Spleen (tissue), 11 donors: ENCODE data around the gene MRPL17. TPM values are rescaled to one million over a fixed set of nuclear protein-coding genes. Genes with fewer than 3 reads are reported as not detected.

Experiments used
- DNase-seq: peaks from one replicate; pipeline ENCODE4 v3.0.0-alpha.2; 2020
- H3K27ac ChIP-seq, 8 donors: fragments of 200-600 bp; sonication (generic) in 7 of 8; 1 replicate in 4 of 8; 2 replicates in 4 of 8; pipeline versions ENCODE4 v1.5.0 to v1.8.0; 2016 to 2021; ENCODE audit warnings: inconsistent platforms in 4 of 8, mild to moderate bottlenecking in 4 of 8, moderate library complexity in 1 of 8
- H3K27me3 ChIP-seq, 7 donors: fragments of 200-600 bp; sonication (generic) in 6 of 7; replicated peaks in 1 of 7; 1 replicate in 4 of 7; 2 replicates in 3 of 7; pipeline versions ENCODE4 v1.5.0 to v1.8.0; 2016 to 2021; ENCODE audit warnings: inconsistent platforms in 3 of 7, mild to moderate bottlenecking in 1 of 7
- H3K36me3 ChIP-seq, 6 donors: fragments of 200-600 bp; sonication (generic) in 5 of 6; 1 replicate in 4 of 6; 2 replicates in 2 of 6; pipeline versions ENCODE4 v1.5.0 to v1.8.0; 2016 to 2021; ENCODE audit warnings: inconsistent platforms in 2 of 6
- H3K4me1 ChIP-seq, 6 donors: fragments of 200-600 bp; sonication (generic) in 5 of 6; 1 replicate in 3 of 6; 2 replicates in 3 of 6; pipeline versions ENCODE4 v1.5.0 to v1.8.0; 2016 to 2021; ENCODE audit warnings: inconsistent platforms in 3 of 6
- H3K4me3 ChIP-seq, 8 donors: fragments of 200-600 bp; sonication (generic) in 7 of 8; 1 replicate in 4 of 8; 2 replicates in 4 of 8; pipeline versions ENCODE4 v1.5.0 to v1.8.0; 2016 to 2021; ENCODE audit warnings: inconsistent platforms in 4 of 8, mild to moderate bottlenecking in 4 of 8, moderate library complexity in 2 of 8
- H3K9me3 ChIP-seq, 8 donors: fragments of 200-600 bp; sonication (generic) in 7 of 8; 1 replicate in 4 of 8; 2 replicates in 4 of 8; pipeline versions ENCODE4 v1.5.0 to v1.8.0; 2016 to 2021; ENCODE audit warnings: inconsistent platforms in 4 of 8
- POLR2A ChIP-seq, 3 donors: fragments of 450-650 bp; IDR thresholded peaks; one replicate each; pipeline ENCODE4 v1.5.1; 2017; ENCODE audit warnings: antibody characterized with exemption in 3 of 3, mild to moderate bottlenecking in 1 of 3
- POLR2AphosphoS5 ChIP-seq, 3 donors: sonication (generic); formaldehyde crosslinking; IDR thresholded peaks; one replicate each; pipeline ENCODE4 v1.5.1; 2017; ENCODE audit warnings: antibody characterized with exemption in 3 of 3
- WGBS, 5 donors: extraction: QIAGEN DNeasy Blood & Tissue Kit in 3 of 5; methylation state at CpG; one replicate each; pipeline versions ENCODE4 v1.1.5 to v1.1.7; 2013 to 2018; 5-methylcytosine and 5-hydroxymethylcytosine counted together
- intact Hi-C: fragments of 100-400 bp; cut with DNase I; formaldehyde crosslinking; loops from one replicate; pipeline ENCODE4 v1.15.0; 2023; ENCODE audit warnings: low total_unique reads
- polyA plus RNA-seq, 3 donors: library from polyadenylated mRNA; stranded (reverse); fragments of 200-250 nt; gene quantifications; one replicate each; pipeline ENCODE4 v1.2.1, GENCODE V29; 2013
- total RNA-seq, 7 donors: library from RNA; depleted of rRNA in 3 of 7; stranded (reverse); fragments of >200 nt in 3 of 7; fragmentation: NEBNext Ultra II Directional in 4 of 7; extraction: Animal tissue kit (Norgen Biotek cat#: 25700) in 4 of 7; gene quantifications; one replicate each; pipeline versions ENCODE4 v1.1.0 to v1.2.1, GENCODE V29; 2016 to 2021
- TF ChIP-seq, protein P1 (sequence below), 11 experiments: fragments of 200-600 bp in 7 of 11; fragments of 450-650 bp in 4 of 11; sonication (generic) in 4 of 11; IDR thresholded peaks in 8 of 11; conservative IDR thresholded peaks in 3 of 11; 1 replicate in 7 of 11; 2 replicates in 4 of 11; pipeline versions ENCODE4 v1.4.0 to v1.8.0; 2016 to 2021; ENCODE audit warnings: antibody characterized with exemption in 11 of 11, inconsistent platforms in 4 of 11, mild to moderate bottlenecking in 1 of 11
- donor health status: healthy with polysubstance abuse.
- donor health status: DM: no; HTN: no; CAD: no; lungs with moderate emphysema.
- donor health status: DM: no; HTN: no; CAD: no.
- donor health status: Bipolar disorder and iron deficiency.
- donor health status: healthy.
- donor health status: DM: no; HTN: no; CAD: no.
- donor health status: DM: yes; HTN: yes; CAD: no.

MRPL17 gene
- total and polyA plus RNA-seq, 10 donors, result 31.1 to 74.7 (median 42.0) TPM

DNA sequence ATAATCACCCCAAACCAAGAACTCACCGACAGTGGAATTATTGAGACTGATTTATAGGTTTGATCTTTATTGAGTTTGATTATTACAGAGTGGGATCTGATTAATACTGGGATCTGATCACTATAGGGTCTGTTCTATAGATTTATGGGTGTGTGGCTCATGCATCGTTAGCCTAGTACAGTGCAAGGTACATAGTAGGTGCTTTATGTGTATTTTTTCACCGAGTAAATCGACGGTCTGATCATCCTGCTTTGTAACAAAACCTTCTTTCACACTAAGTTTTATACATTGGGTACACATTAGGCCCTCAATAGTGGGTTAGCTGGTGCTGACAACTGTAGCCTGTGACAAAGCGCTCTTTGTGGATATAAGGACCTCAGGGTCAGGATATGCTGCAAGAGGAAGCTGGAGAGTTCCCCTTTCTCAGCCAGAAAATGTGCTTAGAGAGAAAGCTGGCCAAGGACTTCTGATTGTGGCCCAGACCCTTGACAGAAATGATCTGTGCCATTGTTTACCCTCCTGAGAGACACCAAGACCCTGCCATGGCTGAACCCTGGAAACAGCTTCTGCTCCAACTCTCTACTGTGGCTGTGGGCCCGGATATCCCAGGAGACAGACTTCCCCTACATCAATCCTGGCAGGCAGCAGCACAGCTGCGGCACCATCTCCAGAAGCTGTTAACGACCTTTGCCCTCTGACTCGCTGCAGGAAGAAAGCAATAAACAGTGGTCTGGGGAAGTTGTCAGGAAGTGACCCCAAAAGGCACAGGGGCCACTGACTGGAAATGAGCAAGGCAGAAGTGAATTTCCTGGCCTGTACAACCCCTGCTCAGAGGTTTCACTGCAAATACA, 47.8 kb downstream of the MRPL17 start:
- Histone ChIP-seq H3K27ac (peak overlapping the region; percentile 59 to 84 (median 76)), H3K4me3 (peak overlapping the region in 1 of 8 donors; percentile 8), H3K36me3 (peaks cover 0 to 40% (median 28%) of the 10 kb centered on the region in 6 donors), H3K27me3 (no peaks in the 10 kb centered on the region), H3K9me3 (no peaks in the 10 kb centered on the region), H3K4me1 (peaks cover 41 to 71% (median 61%) of the 10 kb centered on the region in 6 donors)
- peak; percentile 82 for DNase-seq
- 21 to 41% (median 30%) methylated on average over 10 of the region's 10 CpGs for WGBS, 5 donors
- intact Hi-C loops, result no loop called here
- no peak for TF ChIP-seq POLR2A (IDR thresholded peaks at IDR 0.05)
- TF ChIP-seq POLR2AphosphoS5 (IDR thresholded peaks at IDR 0.05), result peak; percentile 14 to 88 (median 83)

DNA sequence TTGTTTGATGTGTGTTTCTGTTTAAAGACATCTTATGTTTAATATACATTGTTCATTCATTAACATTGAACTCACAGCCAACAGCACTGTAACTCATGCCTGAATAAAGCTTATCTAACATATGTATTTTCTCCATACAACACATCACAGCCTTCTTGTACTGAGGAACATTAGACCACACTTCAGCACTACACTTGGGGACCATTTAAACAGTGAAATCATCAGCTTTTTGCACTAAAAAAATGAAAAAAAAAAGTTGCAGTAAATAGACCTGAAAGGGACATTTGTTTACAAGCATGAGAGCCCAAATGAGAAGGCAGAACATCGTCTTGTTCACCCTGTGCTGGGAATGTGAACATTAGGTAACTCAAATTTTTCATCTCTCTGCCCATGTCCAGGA, 48.6 kb downstream of the MRPL17 start:
- H3K9me3 ChIP-seq, result no peaks in the 10 kb centered on the region
- 55 to 80% (median 68%) methylated on average over 1 of the region's 1 CpG for WGBS, 5 donors
- intact Hi-C loops, result no loop called here
- no peaks in the 10 kb centered on the region for H3K27me3 ChIP-seq
- peaks cover 0 to 40% (median 31%) of the 10 kb centered on the region in 6 donors for H3K36me3 ChIP-seq
- H3K4me3 ChIP-seq, result no peak overlapping the region
- no peak for DNase-seq
- peaks cover 41 to 65% (median 60%) of the 10 kb centered on the region in 6 donors for H3K4me1 ChIP-seq
- peak overlapping the region; percentile 59 to 84 (median 76) for H3K27ac ChIP-seq
- TF ChIP-seq POLR2A (IDR thresholded peaks at IDR 0.05) (no peak), POLR2AphosphoS5 (IDR thresholded peaks at IDR 0.05) (no peak)
- TF ChIP-seq, protein P1, sequence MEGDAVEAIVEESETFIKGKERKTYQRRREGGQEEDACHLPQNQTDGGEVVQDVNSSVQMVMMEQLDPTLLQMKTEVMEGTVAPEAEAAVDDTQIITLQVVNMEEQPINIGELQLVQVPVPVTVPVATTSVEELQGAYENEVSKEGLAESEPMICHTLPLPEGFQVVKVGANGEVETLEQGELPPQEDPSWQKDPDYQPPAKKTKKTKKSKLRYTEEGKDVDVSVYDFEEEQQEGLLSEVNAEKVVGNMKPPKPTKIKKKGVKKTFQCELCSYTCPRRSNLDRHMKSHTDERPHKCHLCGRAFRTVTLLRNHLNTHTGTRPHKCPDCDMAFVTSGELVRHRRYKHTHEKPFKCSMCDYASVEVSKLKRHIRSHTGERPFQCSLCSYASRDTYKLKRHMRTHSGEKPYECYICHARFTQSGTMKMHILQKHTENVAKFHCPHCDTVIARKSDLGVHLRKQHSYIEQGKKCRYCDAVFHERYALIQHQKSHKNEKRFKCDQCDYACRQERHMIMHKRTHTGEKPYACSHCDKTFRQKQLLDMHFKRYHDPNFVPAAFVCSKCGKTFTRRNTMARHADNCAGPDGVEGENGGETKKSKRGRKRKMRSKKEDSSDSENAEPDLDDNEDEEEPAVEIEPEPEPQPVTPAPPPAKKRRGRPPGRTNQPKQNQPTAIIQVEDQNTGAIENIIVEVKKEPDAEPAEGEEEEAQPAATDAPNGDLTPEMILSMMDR (IDR thresholded peaks at IDR 0.05 in 8 of 11, conservative IDR thresholded peaks at IDR 0.05 in 3 of 11), result no peak

DNA sequence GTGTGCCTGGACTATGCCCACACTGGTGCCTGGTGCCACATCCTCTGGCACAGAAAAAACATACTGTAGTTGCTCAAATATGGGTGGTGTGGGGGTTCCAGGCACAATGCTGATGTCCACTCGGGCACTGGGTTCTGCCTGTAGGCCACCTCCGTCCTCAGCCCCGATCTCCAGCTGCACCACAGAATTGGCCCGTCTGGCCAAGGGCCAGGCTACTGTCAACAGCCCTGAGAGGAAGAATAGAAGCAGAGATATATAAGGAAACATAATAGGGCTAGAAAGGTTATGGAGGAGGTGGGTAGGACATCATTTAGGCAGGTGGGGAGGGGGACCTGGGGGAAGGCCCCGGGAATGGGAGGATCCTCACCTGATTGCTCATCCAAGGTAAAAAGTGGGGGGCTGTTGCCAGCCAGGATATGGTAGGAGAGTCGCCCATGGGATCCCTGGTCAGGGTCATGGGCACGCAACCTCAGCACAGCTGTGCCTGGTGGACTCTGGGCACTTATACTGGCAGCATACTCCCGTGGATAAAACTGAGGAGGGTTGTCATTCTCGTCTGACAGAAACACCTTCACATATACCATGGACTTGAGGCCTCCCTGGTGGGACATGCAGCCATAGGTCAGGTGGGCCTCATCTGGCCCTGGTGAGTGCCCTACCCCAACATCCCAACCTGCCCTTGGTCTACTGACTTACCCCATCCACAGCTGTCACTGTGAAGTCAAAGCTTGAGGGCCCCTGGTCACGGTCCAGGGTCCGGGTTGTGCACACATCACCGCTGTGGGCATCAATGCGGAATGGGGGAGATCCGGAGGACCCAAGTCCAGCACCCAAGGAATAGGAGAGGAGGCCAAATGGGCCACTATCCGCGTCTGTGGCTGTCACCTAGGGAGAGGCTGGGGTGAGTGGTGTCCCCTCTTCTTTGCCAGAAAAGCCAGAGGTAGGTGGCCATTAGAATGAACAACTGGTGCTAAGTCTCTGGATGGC, 49.4 kb downstream of the MRPL17 start:
- no peak overlapping the region for H3K4me3 ChIP-seq
- no peak for DNase-seq
- peaks cover 39 to 57% (median 53%) of the 10 kb centered on the region in 6 donors for H3K4me1 ChIP-seq
- intact Hi-C loops, result no loop called here
- no peaks in the 10 kb centered on the region for H3K9me3 ChIP-seq
- no peaks in the 10 kb centered on the region for H3K27me3 ChIP-seq
- TF ChIP-seq, protein P1 (IDR thresholded peaks at IDR 0.05 in 8 of 11, conservative IDR thresholded peaks at IDR 0.05 in 3 of 11), result no peak
- TF ChIP-seq POLR2AphosphoS5 (IDR thresholded peaks at IDR 0.05), result peak in 2 of 3 donors; percentile 25 to 44
- H3K36me3 ChIP-seq, result peaks cover 0 to 47% (median 36%) of the 10 kb centered on the region in 6 donors
- peak overlapping the region in 7 of 8 donors; percentile 59 to 84 (median 76) for H3K27ac ChIP-seq
- WGBS, 5 donors, result 75 to 94% (median 87%) methylated on average over 15 to 16 of the region's 16 CpGs
